Right lobe of liver (tissue), 4 donors: ENCODE results near the gene PTPRT.

ENCODE experiments used
- CTCF ChIP-seq, 4 donors: fragments of 200-600 bp in 3 of 4; fragments of 450-650 bp in 1 of 4; IDR thresholded peaks; one replicate each; pipeline versions ENCODE4 v1.5.1 to v1.8.0; 2016 to 2022; ENCODE audit warnings: antibody characterized with exemption in 4 of 4, mild to moderate bottlenecking in 2 of 4
- POLR2A ChIP-seq: fragments of 450-650 bp; IDR thresholded peaks from one replicate; pipeline ENCODE4 v1.6.1; 2017; ENCODE audit warnings: antibody characterized with exemption, mild to moderate bottlenecking
- donor health status: DM: no; HTN: no; CAD: no.
- donor health status: DM: no; HTN: no; CAD: no.
- donor health status: DM: no; HTN: yes; CAD: no.

GRCh38 chr20:42549496-42549895, 640.2 kb downstream of the PTPRT start:
- TF ChIP-seq CTCF (IDR thresholded peaks at IDR 0.05) = no peak
- TF ChIP-seq POLR2A = no peak
